HepG2 (cell line): ENCODE data around the gene SERPINB11. TPM values are rescaled to one million over a fixed set of nuclear protein-coding genes. Genes with fewer than 3 reads are reported as not detected.

ENCODE experiments used
- ATAC-seq: fragments of 200-7000 bp; cut with Tn5 transposase; 3 replicates; pipeline ENCODE4 v1.9.1; 2020; ENCODE audit warnings: mild to moderate bottlenecking, moderate library complexity
- BruUV-seq: library from RNA; stranded (reverse); fragments of 400-500 nt; replicated peaks from 2 replicates; lab custom pipeline; 2021; lab: Mats Ljungman, UMichigan
- CTCF ChIA-PET: fragments of 300-600 bp; formaldehyde crosslinking; extraction: SDS; loops from one replicate; lab custom pipeline; 2021; ENCODE audit warnings: low total read pairs, inconsistent platforms, low intra/inter-chr PET ratio; lab: Yijun Ruan, JAX
- POLR2A ChIA-PET: fragments of 350-600 bp; sonication (Branson Sonifier 250); formaldehyde crosslinking; loops from one replicate; lab custom pipeline; 2020; ENCODE audit warnings: antibody characterized with exemption, inconsistent platforms; lab: Yijun Ruan, JAX
- DNase-seq: peaks from one replicate; pipeline ENCODE4 v3.0.0-alpha.2; 2015; ENCODE audit warnings: low spot score
- FAIRE-seq: peaks from 3 replicates; lab custom pipeline; 2011; peaks lifted over from hg19 to GRCh38; lab: Jason Lieb, UNC
- H2AFZ ChIP-seq: one replicate; pipeline ENCODE4 v1.6.1; 2011; ENCODE audit warnings: low read length, inconsistent platforms
- H3K27ac ChIP-seq: fragments of 300-600 bp; 3 replicates; pipeline ENCODE4 v1.8.0; 2011; ENCODE audit warnings: mixed run types, mild to moderate bottlenecking, mixed read lengths, low read length, inconsistent platforms; ENCODE audit not compliant: insufficient read depth; ENCODE audit errors: extremely low read length
- H3K27me3 ChIP-seq, 2 experiments: fragments of 200-600 bp in 1 of 2; 2 replicates in 1 of 2; 3 replicates in 1 of 2; pipeline versions ENCODE4 v1.6.0 to v1.8.0; 2011; ENCODE audit warnings: low read length in 2 of 2, mild to moderate bottlenecking in 2 of 2, moderate library complexity in 2 of 2, inconsistent platforms in 1 of 2; ENCODE audit not compliant: insufficient read depth in 2 of 2, control insufficient read depth in 1 of 2
- H3K36me3 ChIP-seq, 2 experiments: fragments of 200-600 bp in 1 of 2; replicated peaks in 1 of 2; 2 replicates in 1 of 2; 3 replicates in 1 of 2; pipeline versions ENCODE4 v1.5.1 to v1.8.0; 2011; ENCODE audit warnings: low read length in 2 of 2, inconsistent platforms in 1 of 2; ENCODE audit not compliant: insufficient read depth in 2 of 2, control insufficient read depth in 1 of 2
- H3K4me1 ChIP-seq: 2 replicates; pipeline ENCODE4 v1.5.1; 2012; ENCODE audit warnings: low read length, inconsistent platforms; ENCODE audit not compliant: insufficient read depth
- H3K4me2 ChIP-seq: 2 replicates; pipeline ENCODE4 v1.6.0; 2011; ENCODE audit warnings: low read depth, low read length, inconsistent platforms
- H3K4me3 ChIP-seq, 3 experiments: fragments of 200-600 bp in 1 of 3; sonication (generic), shearing (Covaris generic) in 1 of 3; replicated peaks in 1 of 3; 2 replicates each; pipeline ENCODE4 v1.5.1; 2011 to 2016; ENCODE audit warnings: low read length in 3 of 3, inconsistent platforms in 2 of 3, low read depth in 2 of 3, mild to moderate bottlenecking in 2 of 3, control low read depth in 1 of 3, mixed read lengths in 1 of 3; ENCODE audit not compliant: insufficient read depth in 1 of 3
- H3K79me2 ChIP-seq: one replicate; pipeline ENCODE4 v1.6.1; 2011; ENCODE audit warnings: low read length, inconsistent platforms; ENCODE audit not compliant: insufficient read depth
- H3K9ac ChIP-seq: 2 replicates; pipeline ENCODE4 v1.6.0; 2011; ENCODE audit warnings: mild to moderate bottlenecking, low read depth, low read length, inconsistent platforms; ENCODE audit not compliant: insufficient read depth
- H3K9me3 ChIP-seq: 2 replicates; pipeline ENCODE4 v1.5.1; 2012; ENCODE audit warnings: mild to moderate bottlenecking, low read length
- H4K20me1 ChIP-seq: 2 replicates; pipeline ENCODE4 v1.6.0; 2011; ENCODE audit warnings: inconsistent platforms, mild to moderate bottlenecking, low read length, moderate library complexity; ENCODE audit not compliant: insufficient read depth
- AHR ChIP-seq: IDR thresholded peaks from 2 replicates; pipeline ENCODE4 v1.6.1; 2018; ENCODE audit warnings: missing genetic modification reagents, missing compliant biosample characterization
- SNAPC2 ChIP-seq: sonication (generic); formaldehyde crosslinking; IDR thresholded peaks from 2 replicates; pipeline ENCODE4 v1.8.1; 2022; ENCODE audit warnings: mild to moderate bottlenecking, missing genetic modification reagents
- ZNF253 ChIP-seq: sonication (generic); formaldehyde crosslinking; IDR thresholded peaks from 2 replicates; pipeline ENCODE4 v1.8.0; 2022; ENCODE audit warnings: mild to moderate bottlenecking, missing genetic modification reagents, borderline replicate concordance
- ZNF639 ChIP-seq: conservative IDR thresholded peaks from 2 replicates; pipeline ENCODE4 v1.6.1; 2018; ENCODE audit warnings: missing genetic modification reagents
- ZNF652 ChIP-seq: IDR thresholded peaks from 2 replicates; pipeline ENCODE4 v1.6.1; 2016; ENCODE audit warnings: low read depth, borderline replicate concordance
- WGBS: methylation state at CpG from one replicate; pipeline ENCODE4 v1.1.6; 2017; ENCODE audit warnings: low lambda C conversion rate; 5-methylcytosine and 5-hydroxymethylcytosine counted together
- in situ Hi-C: cut with HindIII; loops from 2 replicates; pipeline ENCODE4 v1.10.0; 2017; ENCODE audit warnings: low pct_unique_long_range_greater_than_20kb; ENCODE audit not compliant: extremely low pct_ligation_motif_present
- intact Hi-C: fragments of 100-400 bp; cut with micrococcal nuclease; formaldehyde crosslinking; loops from one replicate; pipeline ENCODE4 v1.10.0; 2022; ENCODE audit not compliant: unreplicated experiment
- polyA plus RNA-seq, 8 experiments: library from polyadenylated mRNA; depleted of rRNA in 3 of 8; stranded (reverse) in 7 of 8; unstranded in 1 of 8; fragments of >200 nt; fragmentation: Illumina TruSeq in 4 of 8; extraction: Trizol in 4 of 8; gene quantifications; 2 replicates each; pipeline versions ENCODE4 v1.2.1 to v1.2.3, GENCODE V29; 2011 to 2016; ENCODE audit warnings: low read depth in 4 of 8, missing spikeins in 1 of 8, mixed read lengths in 1 of 8; ENCODE audit not compliant: insufficient read depth in 1 of 8
- total RNA-seq, 5 experiments: library from RNA; depleted of rRNA; stranded (reverse); fragments of >200 nt; fragmentation: Illumina TruSeq; extraction: Trizol; gene quantifications; 2 replicates each; pipeline ENCODE4 v1.2.3, GENCODE V29; 2016; ENCODE audit warnings: low read depth in 1 of 5

SERPINB11 gene
- total and polyA plus RNA-seq, 2 of the 13 experiments (the other 11 are each of a cell fraction or from before 2014, with no cell fraction given) = not detected

DNA sequence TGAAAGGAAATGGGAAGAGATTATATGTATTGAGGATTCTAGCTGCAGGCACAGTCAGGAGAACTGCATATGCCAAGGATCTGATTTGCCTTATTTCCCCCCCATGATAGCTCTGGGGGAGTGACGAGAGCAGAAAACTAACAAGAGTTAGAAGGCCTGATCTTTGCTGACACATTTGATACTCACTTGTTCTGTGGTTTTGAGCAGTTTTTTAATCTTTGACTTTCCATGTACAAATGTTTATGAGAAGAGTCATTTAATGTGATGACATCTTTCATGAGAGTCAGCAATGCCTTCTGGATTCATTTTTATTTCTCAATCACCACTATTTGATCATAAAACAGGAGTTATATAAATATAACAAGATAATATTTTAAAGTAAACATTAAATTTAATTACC, 59.8 kb downstream of the SERPINB11 start (continued):
- TF ChIP-seq ZNF639 (CRISPR knock-in tag) (no peak), ZNF652 (CRISPR knock-in tag) (no peak), ZNF253 (no peak), SNAPC2 (no peak)
- TF ChIP-seq, all 625 proteins: peak for 0

DNA sequence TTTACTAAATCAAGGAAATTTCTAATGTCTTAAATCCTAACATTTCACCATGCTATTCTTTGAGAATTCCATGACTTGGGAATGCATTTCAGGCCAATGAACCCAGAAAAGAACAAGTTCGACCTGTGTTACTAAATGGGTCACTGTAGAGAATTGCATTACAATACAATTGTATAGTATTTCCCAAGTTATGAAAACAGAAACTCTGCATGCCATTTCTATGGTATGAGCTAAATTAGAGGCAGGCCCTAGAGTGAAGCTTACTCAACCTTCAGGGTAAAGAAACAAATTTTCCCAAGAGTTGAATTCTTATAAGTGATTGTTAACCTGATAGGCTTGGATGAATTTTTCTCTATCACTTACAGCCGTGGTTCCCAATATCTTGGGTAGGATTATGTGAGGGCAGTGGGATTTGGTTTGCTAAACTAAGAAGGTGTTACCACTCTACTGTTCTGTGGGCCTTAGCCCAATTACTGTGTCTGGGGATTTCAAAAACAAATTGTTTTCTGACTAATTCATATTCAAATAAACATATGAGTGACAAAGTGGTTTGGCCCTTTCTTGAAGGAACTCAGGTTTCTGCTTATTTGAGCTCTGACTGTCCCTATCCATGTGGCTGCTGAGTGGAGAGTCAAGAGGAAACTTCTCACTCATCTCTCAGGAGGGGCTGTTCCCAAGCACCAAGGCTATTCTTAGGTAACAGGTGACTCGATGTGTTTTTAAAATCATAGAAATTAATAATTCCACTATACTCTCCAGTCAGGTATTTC, 61.3 kb downstream of the SERPINB11 start:
- no peak overlapping the region for H3K9ac ChIP-seq
- H3K27me3 ChIP-seq = no peaks in the 10 kb centered on the region
- ATAC-seq (no peak), FAIRE-seq (no peak), DNase-seq (no peak)
- no peak overlapping the region for H3K4me2 ChIP-seq
- H3K4me3 ChIP-seq = no peak overlapping the region
- ChIA-PET POLR2A (no interaction called here), CTCF (no interaction called here)
- 0% methylated on average over 3 of the region's 3 CpGs for WGBS
- no peaks in the 10 kb centered on the region for H3K4me1 ChIP-seq
- H4K20me1 ChIP-seq = no peaks in the 10 kb centered on the region
- intact Hi-C loops = no loop called here
- BruUV-seq = no TSS peak
- no peak overlapping the region for H3K27ac ChIP-seq
- H2AFZ ChIP-seq = no peak overlapping the region
- in situ Hi-C loops = no loop called here
- TF ChIP-seq AHR = no peak
- H3K79me2 ChIP-seq = no peaks in the 10 kb centered on the region
- H3K9me3 ChIP-seq = peaks cover 19% of the 10 kb centered on the region; the same call in 1 of the 2 replicates
- H3K36me3 ChIP-seq = no peaks in the 10 kb centered on the region
